Skin epidermis (tissue), 12 donors: Measurements from ENCODE around the gene DNASE1L3.
"Not testable (repeated sequence)": the region's sequence is repeated elsewhere in the genome, so short reads cannot be mapped to it uniquely, and the experiment has no call there.

Experiments used
- H3K27ac ChIP-seq, 21 experiments: fragments of 200-600 bp; sonication (generic) in 11 of 21; one replicate each; pipeline ENCODE4 v1.5.0; 2020; ENCODE audit warnings: mild to moderate bottlenecking in 3 of 21, inconsistent platforms in 2 of 21, moderate library complexity in 2 of 21
- H3K4me3 ChIP-seq, 7 experiments: fragments of 200-600 bp; sonication (generic) in 2 of 7; one replicate each; pipeline ENCODE4 v1.5.0; 2020; ENCODE audit warnings: inconsistent platforms in 2 of 7, mild to moderate bottlenecking in 2 of 7, moderate library complexity in 1 of 7

DNASE1L3 gene

DNA sequence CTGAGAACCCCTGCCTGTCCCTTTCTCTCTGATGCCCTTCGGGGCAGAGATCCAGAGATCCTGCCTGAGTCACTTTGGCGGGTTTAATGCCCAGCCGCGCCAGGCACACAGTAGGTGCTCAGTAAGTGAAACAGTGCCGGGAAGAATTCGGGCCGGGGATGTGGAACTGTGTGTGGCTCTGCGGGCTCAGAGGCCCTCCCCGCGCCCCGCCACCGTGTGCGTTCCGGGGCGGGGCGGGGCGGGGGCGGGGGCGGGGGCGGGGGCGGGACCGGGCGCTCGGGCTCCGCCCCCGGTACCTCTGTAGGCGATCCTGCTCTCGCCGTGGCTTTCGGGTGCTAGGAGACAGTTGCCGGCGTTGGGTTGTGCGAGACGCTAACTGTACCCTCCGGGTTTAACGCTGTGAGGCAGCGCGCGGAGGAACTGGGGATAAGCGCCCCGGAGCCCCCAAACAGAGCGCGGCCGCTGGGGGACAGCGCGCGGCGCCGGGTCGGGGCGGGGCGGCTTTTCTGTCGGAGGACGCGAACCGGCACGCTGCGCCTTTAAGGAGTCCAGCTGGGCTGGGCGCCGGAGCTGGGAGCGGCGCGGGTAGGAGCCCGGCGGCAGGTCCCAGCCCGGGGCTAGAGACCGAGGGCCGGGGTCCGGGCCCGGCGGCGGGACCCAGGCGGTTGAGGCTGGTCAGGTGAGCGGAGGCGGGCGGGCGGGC, 26.6 kb upstream of the DNASE1L3 start, which contains the start of gene ABHD6:
Gene ABHD6 (plus strand): TSS at position 555 of the 703 bp plus-strand sequence. CDS start 18,795 bp downstream, outside the sequence.
- Histone ChIP-seq H3K27ac (peak within 1 kb of the TSS; percentile 26 to 90 (median 77)), H3K4me3 (peak within 1 kb of the TSS; percentile 60 to 96 (median 87))

DNA sequence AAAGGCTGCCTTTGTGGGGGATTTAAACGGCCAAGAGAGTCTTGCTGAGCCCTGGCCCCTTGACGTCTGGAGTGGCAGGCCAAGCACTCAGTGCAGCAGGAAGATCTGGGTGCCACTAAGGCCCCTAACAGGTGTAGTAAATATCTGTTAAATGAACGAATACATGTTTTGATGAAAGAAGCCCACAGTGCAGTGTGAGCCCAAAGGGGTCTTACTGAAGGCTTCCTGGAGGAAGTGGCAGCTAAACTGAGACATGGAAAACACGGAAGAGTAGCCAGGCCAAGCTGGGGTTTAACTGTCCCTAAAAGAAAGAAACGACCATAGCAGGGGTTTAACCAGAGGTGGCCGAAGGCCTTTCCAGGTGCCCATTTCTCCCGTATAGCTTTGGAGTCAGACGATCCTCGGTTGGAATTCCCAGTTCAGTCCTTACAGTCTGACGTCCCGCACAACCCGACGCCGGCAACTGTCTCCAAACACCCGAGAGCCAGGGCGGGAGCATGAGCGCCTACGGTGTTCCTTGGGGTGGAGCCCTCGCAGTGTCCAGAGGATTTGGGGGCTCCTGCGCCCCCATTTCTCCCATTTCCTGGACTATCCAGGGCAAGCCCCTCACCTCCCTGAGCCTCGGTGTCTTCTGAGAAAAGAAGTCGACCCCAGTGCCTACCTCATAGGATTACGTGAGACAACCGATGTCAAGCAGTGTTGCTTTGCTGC, 25.9 kb upstream of the DNASE1L3 start:
- H3K27ac ChIP-seq: peak overlapping the region in 20 of 21 experiments; percentile 27 to 90 (median 77)
- H3K4me3 ChIP-seq: peak overlapping the region; percentile 60 to 96 (median 87)

GRCh38 chr3:58235970-58236369, 25.2 kb upstream of the DNASE1L3 start:
- H3K27ac ChIP-seq: peak overlapping the region in 1 of 21 experiments; percentile 27
- H3K4me3 ChIP-seq: no peak overlapping the region

DNA sequence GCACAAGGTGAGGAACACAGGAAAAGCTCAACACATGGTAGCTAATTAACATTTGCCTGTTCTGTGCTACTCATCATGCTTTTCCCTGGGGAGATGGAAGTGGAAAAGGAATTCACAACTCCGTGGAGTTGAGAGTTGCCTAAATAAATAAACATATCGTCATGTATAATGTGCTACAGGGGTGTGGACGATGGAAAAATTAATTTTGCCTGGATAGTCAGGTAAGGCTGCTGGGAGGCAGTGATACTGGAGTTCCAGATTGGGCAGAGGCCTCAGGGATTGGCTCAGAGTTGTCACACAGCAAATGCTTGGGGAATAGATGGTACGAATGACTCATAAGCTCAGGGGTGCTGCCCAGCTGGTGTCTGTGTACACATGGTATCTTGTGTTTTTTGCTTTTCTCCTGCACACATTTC, 23.8 kb upstream of the DNASE1L3 start:
- Histone ChIP-seq H3K4me3 (no peak overlapping the region), H3K27ac (peak overlapping the region in 1 of 21 experiments; percentile 27)

- H3K27ac ChIP-seq: no peak overlapping the region
- no peak overlapping the region for H3K4me3 ChIP-seq
Observed at GRCh38 chr3:58231666-58232065, 20.9 kb upstream of the DNASE1L3 start.

GRCh38 chr3:58230876-58231552, 20.2 kb upstream of the DNASE1L3 start:
- no peak overlapping the region for H3K27ac ChIP-seq

DNA sequence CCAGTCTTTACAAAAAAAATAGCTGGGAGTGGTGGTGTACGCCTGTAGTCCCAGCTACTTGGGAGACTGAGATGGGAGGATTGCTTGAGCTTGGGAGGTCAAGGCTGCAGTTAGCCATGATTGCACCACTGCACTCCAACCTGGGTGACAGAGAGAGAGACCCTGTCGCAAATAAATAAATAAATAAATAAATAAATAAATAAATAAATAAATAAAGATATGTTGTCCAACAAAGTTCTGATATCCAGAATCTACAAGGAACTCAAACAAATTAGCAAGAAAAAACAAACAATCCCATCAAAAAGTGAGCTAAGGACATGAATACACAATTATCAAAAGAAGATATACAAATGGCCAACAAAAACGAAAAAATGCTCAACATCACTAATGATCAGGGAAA, 17.2 kb upstream of the DNASE1L3 start:
- not testable (repeated sequence) for H3K4me3 ChIP-seq, H3K27ac ChIP-seq

More at GRCh38 chr3:58230876-58231552, 20.2 kb upstream of the DNASE1L3 start:
- no peak overlapping the region for H3K4me3 ChIP-seq

GRCh38 chr3:58223855-58224254, 13.1 kb upstream of the DNASE1L3 start:
- no peak overlapping the region for H3K4me3 ChIP-seq

GRCh38 chr3:58222161-58222724, 11.5 kb upstream of the DNASE1L3 start:
- Histone ChIP-seq H3K4me3 (no peak overlapping the region), H3K27ac (no peak overlapping the region)

More at GRCh38 chr3:58223855-58224254, 13.1 kb upstream of the DNASE1L3 start:
- no peak overlapping the region for H3K27ac ChIP-seq

DNA sequence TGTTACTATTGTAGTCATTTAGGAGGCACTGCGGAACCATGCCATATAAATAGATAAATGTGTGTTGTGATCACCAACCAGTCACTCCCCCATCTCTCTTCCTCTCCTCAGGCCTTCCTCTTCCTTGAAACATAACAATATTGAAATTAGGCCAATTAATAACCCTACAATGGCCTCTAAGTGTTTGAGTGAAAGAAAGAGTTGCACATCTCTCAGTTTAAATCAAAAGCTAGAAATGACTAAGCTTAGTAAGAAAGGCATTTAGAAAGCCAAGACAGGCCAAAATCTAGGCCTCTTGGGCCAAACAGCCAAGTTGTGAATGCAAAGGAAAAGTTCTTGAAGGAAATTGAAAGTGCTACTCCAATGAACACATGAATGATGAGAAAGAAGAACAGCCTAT, 8.1 kb upstream of the DNASE1L3 start:
- H3K4me3 ChIP-seq: no peak overlapping the region
- no peak overlapping the region for H3K27ac ChIP-seq

- H3K27ac ChIP-seq: peak overlapping the region in 8 of 21 experiments; percentile 0 to 41 (median 10)
- no peak overlapping the region for H3K4me3 ChIP-seq
Observed at GRCh38 chr3:58217209-58217811, 6.5 kb upstream of the DNASE1L3 start.

DNA sequence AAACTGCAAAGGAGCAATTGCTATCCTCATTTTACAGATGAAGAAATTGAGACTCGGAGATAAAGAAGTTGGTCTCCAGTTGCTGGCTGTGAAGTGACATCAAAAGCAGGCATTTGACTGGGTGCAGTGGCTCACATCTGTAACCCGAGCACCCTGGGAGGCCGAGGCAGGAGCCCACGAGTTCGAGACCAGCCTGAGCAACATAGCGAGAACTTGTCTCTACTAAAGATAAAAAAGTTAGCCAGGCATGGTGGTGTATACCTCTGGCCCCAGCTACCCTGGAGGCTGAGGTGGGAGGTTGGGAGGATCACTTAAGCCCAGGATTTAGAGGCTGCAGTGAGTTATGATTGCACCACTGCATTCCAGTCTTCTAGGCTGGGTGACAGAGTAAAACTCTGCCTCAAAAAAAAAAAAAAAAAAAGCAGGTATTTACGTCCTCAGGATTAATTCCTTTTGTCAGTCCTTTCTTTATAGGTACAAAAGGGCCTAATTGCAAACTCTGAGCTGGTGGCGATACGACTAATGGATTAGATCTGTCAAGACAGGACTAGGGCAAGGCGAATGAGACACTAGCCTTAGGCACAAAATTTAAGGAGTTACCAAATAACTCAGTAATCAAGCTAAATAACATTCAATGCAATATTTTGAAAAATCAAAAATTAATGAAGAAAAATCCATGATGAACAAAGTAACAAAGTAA, 5.9 kb upstream of the DNASE1L3 start:
- no peak overlapping the region for H3K4me3 ChIP-seq
- peak overlapping the region in 5 of 21 experiments; percentile 4 to 41 (median 12) for H3K27ac ChIP-seq

DNA sequence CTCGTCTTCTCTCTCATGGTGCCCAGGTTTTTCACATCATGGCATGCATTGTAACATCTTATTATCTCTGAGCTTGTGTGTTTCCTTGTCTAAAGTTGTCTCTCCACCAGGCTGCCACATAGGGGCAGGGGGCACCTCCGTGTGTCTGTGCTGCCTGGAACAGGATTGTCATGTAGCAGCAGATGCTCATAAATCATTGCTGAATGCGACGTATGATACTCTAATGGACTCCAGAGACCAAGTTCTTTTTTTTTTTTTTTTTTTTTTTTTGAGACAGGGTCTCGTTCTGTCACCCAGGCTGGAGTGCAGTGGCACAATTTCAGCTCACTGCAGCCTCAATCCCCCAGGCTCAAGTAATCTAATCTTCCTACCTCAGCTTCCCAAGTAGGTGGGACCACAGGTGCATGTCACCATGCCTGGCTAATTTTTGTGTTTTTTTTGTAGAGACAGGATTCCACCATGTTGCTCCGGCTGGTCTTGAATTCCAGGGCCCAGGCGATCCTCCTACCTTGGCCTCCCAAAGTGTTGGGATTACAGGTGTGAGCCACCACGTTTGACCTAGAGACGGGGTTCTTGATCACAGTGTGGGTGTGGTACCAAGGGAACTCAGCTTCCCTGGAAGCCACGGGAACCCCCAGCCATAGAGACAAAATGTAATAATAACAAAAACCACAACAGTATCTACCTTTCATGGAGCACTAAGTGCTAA, 4.7 kb upstream of the DNASE1L3 start:
- H3K27ac ChIP-seq: peak overlapping the region in 17 of 21 experiments; percentile 31 to 77 (median 62)
- no peak overlapping the region for H3K4me3 ChIP-seq

DNA sequence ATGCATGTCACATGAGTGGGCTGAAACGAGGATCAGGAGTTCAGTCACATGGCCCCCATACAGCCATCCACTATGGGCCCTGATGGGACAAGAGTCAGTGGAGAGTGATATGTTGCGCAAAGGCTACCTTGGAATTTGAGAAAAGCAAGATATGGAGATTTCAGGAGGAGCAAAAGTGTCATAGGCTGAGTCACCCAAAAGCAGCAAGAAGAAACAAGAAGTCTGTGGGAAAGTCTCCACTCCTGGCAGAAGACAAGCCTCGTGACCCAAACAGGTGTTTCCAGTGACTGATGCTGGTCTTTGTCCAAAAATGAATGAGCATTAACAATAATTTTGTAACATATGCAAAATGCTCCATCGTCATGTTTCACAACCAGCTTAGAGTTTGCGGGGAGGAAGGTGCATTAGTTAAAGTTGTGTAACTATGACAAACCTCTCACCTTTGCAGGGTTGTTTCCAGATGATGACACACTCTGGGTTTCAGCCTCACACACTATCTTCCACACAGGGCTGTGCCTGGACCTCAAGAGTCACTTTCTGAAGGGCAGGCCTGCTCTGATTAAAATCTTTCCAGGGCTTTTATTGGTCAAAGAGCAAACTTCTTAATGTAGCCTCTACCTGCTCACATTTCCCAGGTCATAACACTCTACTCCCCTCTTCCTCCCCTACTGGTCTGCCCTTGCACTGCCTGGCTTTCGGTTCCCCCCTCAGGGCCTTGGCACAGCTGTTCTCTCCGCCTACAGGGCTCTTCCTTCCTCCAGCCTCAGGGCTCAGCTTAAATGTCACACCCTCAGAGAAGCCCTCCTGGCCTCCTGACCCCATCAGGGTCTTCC, 3.9 kb upstream of the DNASE1L3 start:
- Histone ChIP-seq H3K27ac (peak overlapping the region in 17 of 21 experiments; percentile 31 to 77 (median 62)), H3K4me3 (no peak overlapping the region)

DNA sequence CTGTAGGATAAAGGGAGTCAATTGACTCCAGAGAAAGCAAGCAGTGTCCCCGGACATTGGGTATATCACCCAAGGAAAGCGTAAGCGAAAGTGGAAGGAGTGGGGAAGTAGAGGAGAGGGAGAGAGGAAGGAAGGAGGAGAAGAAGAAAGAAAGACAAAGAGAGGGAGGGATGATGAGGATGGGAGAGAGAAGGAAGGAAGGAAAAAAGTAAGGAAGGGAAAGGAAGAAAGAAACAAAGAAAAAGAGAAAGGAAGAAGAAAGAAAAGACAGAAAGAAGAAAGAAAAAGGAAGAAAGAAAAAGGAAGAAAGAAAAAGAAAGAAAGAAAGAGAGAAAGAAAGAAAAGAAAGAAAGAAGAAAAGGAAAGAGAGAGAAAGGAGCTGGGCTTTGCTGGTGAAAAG, 839 bp downstream of the DNASE1L3 start:
- Histone ChIP-seq H3K27ac (no peak overlapping the region), H3K4me3 (no peak overlapping the region)

DNA sequence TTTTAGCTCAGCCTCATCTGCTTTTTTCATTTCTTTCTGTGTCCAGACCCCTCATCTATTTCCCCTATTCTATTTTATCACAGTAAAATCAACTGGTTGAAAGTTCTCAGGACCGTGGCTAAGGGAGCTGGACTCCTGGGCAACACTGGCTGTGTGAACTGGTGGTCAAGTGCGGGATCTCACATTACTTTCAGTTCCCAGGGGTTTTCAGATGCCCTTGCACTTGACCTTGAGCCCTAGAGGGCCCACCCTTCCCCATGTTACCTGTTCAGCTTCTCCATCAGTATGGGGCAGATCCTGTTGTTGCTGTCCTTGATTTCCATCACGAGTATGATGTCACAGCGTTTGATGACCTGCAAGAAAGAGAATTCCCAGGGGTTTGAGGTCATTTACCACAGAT, 2.8 kb downstream of the DNASE1L3 start:
- Histone ChIP-seq H3K4me3 (no peak overlapping the region), H3K27ac (no peak overlapping the region)

GRCh38 chr3:58206406-58207011, 4.3 kb downstream of the DNASE1L3 start:
- Histone ChIP-seq H3K27ac (peak overlapping the region in 3 of 21 experiments; percentile 11 to 59 (median 25)), H3K4me3 (no peak overlapping the region)
